Measurements from ENCODE around the gene DEF6. TPM values are rescaled to one million over a fixed set of nuclear protein-coding genes. Genes with fewer than 3 reads are reported as not detected.

The DEF6 gene
- total RNA-seq, 1 donor from 2014 or later = 2.2 TPM

DNA sequence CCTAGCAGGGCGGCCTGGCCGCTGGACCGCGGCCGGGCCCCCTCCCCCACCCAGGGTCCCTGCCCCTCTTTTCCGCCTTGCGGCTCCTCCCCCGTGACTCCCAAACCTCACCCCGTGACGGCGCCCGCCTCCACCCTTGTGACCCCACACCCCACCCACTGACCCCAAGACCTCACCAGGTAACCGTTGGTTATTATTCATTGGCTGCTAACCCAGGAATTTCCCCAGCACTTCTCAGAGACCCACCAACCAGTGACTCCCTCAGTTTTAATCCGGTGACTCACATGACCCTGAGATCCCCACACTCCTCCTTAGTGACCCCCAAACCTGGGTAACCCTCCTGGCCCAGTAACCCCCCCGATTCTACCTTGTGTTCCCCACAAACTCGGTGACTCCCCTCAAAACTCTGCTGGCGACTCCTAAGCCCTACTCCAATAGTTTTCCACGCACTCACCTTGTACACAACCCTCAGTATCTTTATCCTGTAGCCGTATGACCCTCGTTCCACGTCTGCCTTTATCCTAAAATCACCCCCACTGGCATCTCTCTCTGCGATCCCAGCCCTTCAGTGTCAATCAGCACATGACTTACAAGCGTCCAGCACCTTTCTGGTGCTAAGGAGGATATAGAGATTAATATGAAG, 37.5 kb upstream of the DEF6 start:
- no peaks in the 10 kb centered on the region for H4K20me1 ChIP-seq (ENCODE audit: insufficient read depth, low read length)
- peak overlapping the region; percentile 58 for H2AFZ ChIP-seq (ENCODE audit: low read depth, low read length)
- no peak for TF ChIP-seq EZH2 (IDR thresholded peaks at IDR 0.05; ENCODE audit: insufficient read depth, low read length)
- TF ChIP-seq, protein P1, sequence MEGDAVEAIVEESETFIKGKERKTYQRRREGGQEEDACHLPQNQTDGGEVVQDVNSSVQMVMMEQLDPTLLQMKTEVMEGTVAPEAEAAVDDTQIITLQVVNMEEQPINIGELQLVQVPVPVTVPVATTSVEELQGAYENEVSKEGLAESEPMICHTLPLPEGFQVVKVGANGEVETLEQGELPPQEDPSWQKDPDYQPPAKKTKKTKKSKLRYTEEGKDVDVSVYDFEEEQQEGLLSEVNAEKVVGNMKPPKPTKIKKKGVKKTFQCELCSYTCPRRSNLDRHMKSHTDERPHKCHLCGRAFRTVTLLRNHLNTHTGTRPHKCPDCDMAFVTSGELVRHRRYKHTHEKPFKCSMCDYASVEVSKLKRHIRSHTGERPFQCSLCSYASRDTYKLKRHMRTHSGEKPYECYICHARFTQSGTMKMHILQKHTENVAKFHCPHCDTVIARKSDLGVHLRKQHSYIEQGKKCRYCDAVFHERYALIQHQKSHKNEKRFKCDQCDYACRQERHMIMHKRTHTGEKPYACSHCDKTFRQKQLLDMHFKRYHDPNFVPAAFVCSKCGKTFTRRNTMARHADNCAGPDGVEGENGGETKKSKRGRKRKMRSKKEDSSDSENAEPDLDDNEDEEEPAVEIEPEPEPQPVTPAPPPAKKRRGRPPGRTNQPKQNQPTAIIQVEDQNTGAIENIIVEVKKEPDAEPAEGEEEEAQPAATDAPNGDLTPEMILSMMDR (IDR thresholded peaks at IDR 0.05; ENCODE audit: insufficient read depth, low read depth, low read length) = no peak
- H3K27me3 ChIP-seq (ENCODE audit: insufficient read depth, low read length) = no peaks in the 10 kb centered on the region
- H3K9me3 Mint-ChIP-seq (ENCODE audit: unreplicated experiment) = no peaks in the 10 kb centered on the region
- H3K4me3 ChIP-seq (ENCODE audit: insufficient read depth, low read depth, low read length) = peak overlapping the region; percentile 98
- peak overlapping the region; percentile 97 for H3K9ac ChIP-seq (ENCODE audit: low read length)
- H3K27ac ChIP-seq (ENCODE audit: low read depth, low read length) = peak overlapping the region; percentile 94
- FAIRE-seq = no peak
- H3K4me1 Mint-ChIP-seq (ENCODE audit: low read depth, unreplicated experiment) = peaks cover 16% of the 10 kb centered on the region
- no peaks in the 10 kb centered on the region for H3K27me3 Mint-ChIP-seq (ENCODE audit: low read depth, unreplicated experiment)
- H3K4me2 ChIP-seq (ENCODE audit: low read length) = peak overlapping the region; percentile 95
- peaks cover 34% of the 10 kb centered on the region for H3K79me2 ChIP-seq (ENCODE audit: insufficient read depth, low read length)
- no peaks in the 10 kb centered on the region for H3K9me3 ChIP-seq (ENCODE audit: insufficient read depth, low read depth, low read length)
- H3K27ac Mint-ChIP-seq (ENCODE audit: unreplicated experiment) = peak overlapping the region; percentile 93
- H3K36me3 ChIP-seq (ENCODE audit: insufficient read depth, low read length) = no peaks in the 10 kb centered on the region
- no peaks in the 10 kb centered on the region for H3K36me3 Mint-ChIP-seq (ENCODE audit: low read depth, unreplicated experiment)
- H3K4me1 ChIP-seq (ENCODE audit: insufficient read depth, low read length) = peaks cover 20% of the 10 kb centered on the region
- H3K4me3 Mint-ChIP-seq (ENCODE audit: unreplicated experiment) = peak overlapping the region; percentile 94
- DNase-seq (ENCODE audit: low read depth) = no peak

DNA sequence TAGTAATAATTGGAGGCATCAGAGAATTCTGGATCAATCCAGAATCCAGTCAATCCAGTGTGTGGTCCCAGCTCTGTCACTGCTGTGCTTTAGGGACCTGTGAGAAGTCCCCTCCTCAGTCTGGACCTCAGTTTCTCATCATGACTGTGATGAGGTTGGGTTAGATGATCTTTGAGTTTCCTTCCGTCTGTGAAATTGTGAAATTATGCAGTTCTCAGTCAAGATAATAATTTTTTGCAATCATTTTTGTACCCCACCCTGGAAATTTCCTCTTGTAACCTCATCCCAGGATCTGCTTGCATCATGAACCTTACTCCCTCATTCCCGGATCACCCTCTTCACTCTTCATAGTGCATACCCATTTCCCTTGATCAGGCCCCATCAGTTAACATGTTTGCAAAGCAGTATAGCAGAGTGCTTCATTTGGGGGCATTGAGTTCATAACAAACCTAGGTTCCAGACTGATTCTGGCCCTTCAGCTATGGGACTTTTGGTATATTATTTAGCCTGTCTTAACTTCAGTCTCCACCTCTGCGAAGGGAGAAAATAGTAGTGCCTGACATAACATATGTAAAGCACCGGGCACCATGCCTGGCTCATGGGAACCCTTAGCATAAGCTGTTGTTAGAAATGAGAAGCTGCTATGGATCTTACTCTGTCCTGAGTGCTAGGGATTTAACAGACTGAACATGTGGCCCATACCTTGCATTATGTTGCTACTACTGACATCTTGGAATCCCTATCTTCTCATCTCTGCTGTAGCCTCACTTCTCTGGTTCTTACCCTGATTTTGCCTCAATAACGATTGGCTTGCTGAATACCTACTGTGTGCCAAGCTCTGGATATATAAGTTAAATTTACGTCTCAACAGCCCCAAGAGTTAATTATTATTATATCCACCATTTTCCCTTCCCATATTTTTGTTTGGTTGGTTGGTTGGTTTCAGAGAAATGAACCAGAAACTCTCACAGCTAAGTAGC, 36.7 kb upstream of the DEF6 start:
- TF ChIP-seq, protein P1 (IDR thresholded peaks at IDR 0.05; ENCODE audit: insufficient read depth, low read depth, low read length) = no peak
- TF ChIP-seq EZH2 (IDR thresholded peaks at IDR 0.05; ENCODE audit: insufficient read depth, low read length) = no peak
- peak overlapping the region; percentile 72 for H3K27ac Mint-ChIP-seq (ENCODE audit: unreplicated experiment)
- peak overlapping the region; percentile 94 for H3K4me3 Mint-ChIP-seq (ENCODE audit: unreplicated experiment)
- no peaks in the 10 kb centered on the region for H3K9me3 Mint-ChIP-seq (ENCODE audit: unreplicated experiment)
- Histone ChIP-seq H3K36me3 (ENCODE audit: insufficient read depth, low read length) (no peaks in the 10 kb centered on the region), H3K4me1 (ENCODE audit: insufficient read depth, low read length) (peaks cover 20% of the 10 kb centered on the region), H2AFZ (ENCODE audit: low read depth, low read length) (no peak overlapping the region), H3K27me3 (ENCODE audit: insufficient read depth, low read length) (no peaks in the 10 kb centered on the region), H3K9me3 (ENCODE audit: insufficient read depth, low read depth, low read length) (no peaks in the 10 kb centered on the region), H3K79me2 (ENCODE audit: insufficient read depth, low read length) (peaks cover 33% of the 10 kb centered on the region), H3K9ac (ENCODE audit: low read length) (peak overlapping the region; percentile 97), H4K20me1 (ENCODE audit: insufficient read depth, low read length) (peaks cover 5% of the 10 kb centered on the region), H3K4me3 (ENCODE audit: insufficient read depth, low read depth, low read length) (peak overlapping the region; percentile 98), H3K4me2 (ENCODE audit: low read length) (peak overlapping the region; percentile 95), H3K27ac (ENCODE audit: low read depth, low read length) (no peak overlapping the region)
- no peak for DNase-seq (ENCODE audit: low read depth)
- no peaks in the 10 kb centered on the region for H3K36me3 Mint-ChIP-seq (ENCODE audit: low read depth, unreplicated experiment)
- no peaks in the 10 kb centered on the region for H3K27me3 Mint-ChIP-seq (ENCODE audit: low read depth, unreplicated experiment)
- no peak for FAIRE-seq
- H3K4me1 Mint-ChIP-seq (ENCODE audit: low read depth, unreplicated experiment) = peaks cover 16% of the 10 kb centered on the region
